ENCODE results near the gene VPS33B. TPM values are rescaled to one million over a fixed set of nuclear protein-coding genes. Genes with fewer than 3 reads are reported as not detected.
"Not testable (repeated sequence)": the region's sequence is repeated elsewhere in the genome, so short reads cannot be mapped to it uniquely, and the experiment has no call there.

The VPS33B gene
- total and polyA plus RNA-seq, 2 of the 13 experiments (the other 11 are each of a cell fraction or from before 2014, with no cell fraction given) = 15.8 to 16.5 TPM

- TF ChIP-seq ZNF609 (CRISPR knock-in tag; IDR thresholded peaks at IDR 0.05; ENCODE audit: borderline replicate concordance) (no peak), RNF219 (CRISPR knock-in tag; IDR thresholded peaks at IDR 0.05) (no peak), ASH2L (IDR thresholded peaks at IDR 0.05; ENCODE audit: insufficient read length, low read depth, low read length) (no peak), RBFOX2 (IDR thresholded peaks at IDR 0.05; ENCODE audit: low read depth, low read length) (no peak), ZNF709 (CRISPR knock-in tag; IDR thresholded peaks at IDR 0.05) (no peak), KLF12 (CRISPR knock-in tag; IDR thresholded peaks at IDR 0.05; ENCODE audit: borderline replicate concordance) (no peak)
Measured at GRCh38 chr15:91047545-91048199, 25.3 kb upstream of the VPS33B start (continued).

- H3K4me3 ChIP-seq (replicated peaks in 1 of 3; ENCODE audit: insufficient read depth in 1 of 3, low read depth in 2 of 3, low read length in 3 of 3); H3K36me3 ChIP-seq (replicated peaks in 1 of 2; ENCODE audit: control insufficient read depth in 1 of 2, insufficient read depth in 2 of 2, low read length in 2 of 2); H3K27ac ChIP-seq (ENCODE audit: extremely low read length, insufficient read depth, low read length); H3K4me2 ChIP-seq (ENCODE audit: low read depth, low read length); POLR2A ChIA-PET; in situ Hi-C loops (cut with HindIII; ENCODE audit: extremely low pct_ligation_motif_present, low pct_unique_long_range_greater_than_20kb); H2AFZ ChIP-seq (ENCODE audit: low read length); DNase-seq (ENCODE audit: low spot score); CTCF ChIA-PET (ENCODE audit: low intra/inter-chr PET ratio, low total read pairs); H4K20me1 ChIP-seq (ENCODE audit: insufficient read depth, low read length); BruUV-seq (replicated peaks); H3K79me2 ChIP-seq (ENCODE audit: insufficient read depth, low read length); H3K9me3 ChIP-seq (ENCODE audit: low read length); intact Hi-C loops (cut with micrococcal nuclease; ENCODE audit: unreplicated experiment); FAIRE-seq; ATAC-seq; H3K9ac ChIP-seq (ENCODE audit: insufficient read depth, low read depth, low read length): not testable (repeated sequence)
- peaks cover 0 to 15% of the 10 kb centered on the region in 2 experiments; a peak in 3 of 5 replicates for H3K27me3 ChIP-seq (ENCODE audit: control insufficient read depth in 1 of 2, insufficient read depth in 2 of 2, low read length in 2 of 2)
- H3K4me1 ChIP-seq (ENCODE audit: insufficient read depth, low read length) = peaks cover 13% of the 10 kb centered on the region; the same call in 1 of the 2 replicates
Measured at GRCh38 chr15:91046056-91046455, 23.7 kb upstream of the VPS33B start.
